GM12873 (cell line): Measurements from ENCODE around the gene CKS1B.

ENCODE experiments used
- TF ChIP-seq, protein P1 (sequence below): IDR thresholded peaks from 2 replicates; pipeline ENCODE4 v1.5.1; 2012; ENCODE audit warnings: low read depth, mild to moderate bottlenecking, moderate library complexity, low read length, control low read depth; ENCODE audit not compliant: insufficient read depth; ENCODE audit errors: missing control alignments

CKS1B gene

GRCh38 chr1:155009742-155010141 is 35.3 kb downstream of the CKS1B start:
- TF ChIP-seq, protein P1, sequence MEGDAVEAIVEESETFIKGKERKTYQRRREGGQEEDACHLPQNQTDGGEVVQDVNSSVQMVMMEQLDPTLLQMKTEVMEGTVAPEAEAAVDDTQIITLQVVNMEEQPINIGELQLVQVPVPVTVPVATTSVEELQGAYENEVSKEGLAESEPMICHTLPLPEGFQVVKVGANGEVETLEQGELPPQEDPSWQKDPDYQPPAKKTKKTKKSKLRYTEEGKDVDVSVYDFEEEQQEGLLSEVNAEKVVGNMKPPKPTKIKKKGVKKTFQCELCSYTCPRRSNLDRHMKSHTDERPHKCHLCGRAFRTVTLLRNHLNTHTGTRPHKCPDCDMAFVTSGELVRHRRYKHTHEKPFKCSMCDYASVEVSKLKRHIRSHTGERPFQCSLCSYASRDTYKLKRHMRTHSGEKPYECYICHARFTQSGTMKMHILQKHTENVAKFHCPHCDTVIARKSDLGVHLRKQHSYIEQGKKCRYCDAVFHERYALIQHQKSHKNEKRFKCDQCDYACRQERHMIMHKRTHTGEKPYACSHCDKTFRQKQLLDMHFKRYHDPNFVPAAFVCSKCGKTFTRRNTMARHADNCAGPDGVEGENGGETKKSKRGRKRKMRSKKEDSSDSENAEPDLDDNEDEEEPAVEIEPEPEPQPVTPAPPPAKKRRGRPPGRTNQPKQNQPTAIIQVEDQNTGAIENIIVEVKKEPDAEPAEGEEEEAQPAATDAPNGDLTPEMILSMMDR = no peak

- TF ChIP-seq, protein P1 = no peak
Measured at GRCh38 chr1:155010211-155010918, 35.9 kb downstream of the CKS1B start.

DNA sequence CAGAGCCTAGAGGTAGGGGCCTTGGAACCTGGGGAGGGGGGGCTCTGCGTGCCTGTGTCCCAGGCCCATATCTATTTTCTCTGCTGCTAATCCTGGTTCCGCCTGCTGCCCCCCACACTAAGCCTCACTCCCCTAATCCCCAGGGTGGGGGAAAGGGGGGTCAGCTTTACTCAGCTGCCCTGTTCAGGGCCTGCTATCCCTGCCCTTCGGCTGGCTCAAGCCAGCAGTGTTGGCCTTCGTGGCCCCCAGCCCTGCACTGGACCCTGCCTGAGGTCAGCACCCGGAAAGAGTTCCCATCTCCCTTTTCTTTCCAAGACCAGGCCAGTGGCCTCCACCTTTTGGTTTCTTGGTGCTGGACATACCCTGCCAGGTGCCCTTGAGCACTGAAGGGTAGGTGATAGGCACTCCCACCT is 36.5 kb downstream of the CKS1B start:
- TF ChIP-seq, protein P1 = no peak

GRCh38 chr1:155011437-155012025 is 37.0 kb downstream of the CKS1B start:
- TF ChIP-seq, protein P1 = no peak

DNA sequence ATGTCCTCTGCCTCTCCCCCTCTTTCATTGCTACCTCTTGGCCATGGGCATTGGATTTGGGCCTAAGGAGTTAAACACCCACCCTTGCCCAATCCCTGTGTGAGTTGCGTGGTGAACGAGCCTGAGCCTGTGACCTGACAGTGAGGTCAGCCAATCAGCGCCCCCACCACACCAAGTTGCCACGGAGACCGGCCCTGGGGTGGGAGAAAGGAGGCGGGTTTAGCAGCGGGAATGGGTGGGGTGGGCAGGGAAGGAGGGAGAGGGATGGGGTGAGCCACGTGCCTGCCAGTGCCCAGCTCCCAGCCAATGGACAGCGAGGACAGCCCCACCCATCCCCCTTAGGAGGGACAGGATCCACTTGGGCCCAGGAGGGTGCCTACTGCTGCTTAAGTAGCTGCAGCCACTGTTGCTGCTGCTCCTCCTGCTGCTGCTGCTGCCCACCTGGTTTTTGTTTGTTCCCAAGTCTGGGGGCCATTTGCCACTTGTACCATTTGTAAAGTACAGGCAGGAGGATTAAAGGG is 37.6 kb downstream of the CKS1B start:
- TF ChIP-seq, protein P1 = no peak

GRCh38 chr1:155012776-155013602 is 38.5 kb downstream of the CKS1B start:
- TF ChIP-seq, protein P1 = no peak

DNA sequence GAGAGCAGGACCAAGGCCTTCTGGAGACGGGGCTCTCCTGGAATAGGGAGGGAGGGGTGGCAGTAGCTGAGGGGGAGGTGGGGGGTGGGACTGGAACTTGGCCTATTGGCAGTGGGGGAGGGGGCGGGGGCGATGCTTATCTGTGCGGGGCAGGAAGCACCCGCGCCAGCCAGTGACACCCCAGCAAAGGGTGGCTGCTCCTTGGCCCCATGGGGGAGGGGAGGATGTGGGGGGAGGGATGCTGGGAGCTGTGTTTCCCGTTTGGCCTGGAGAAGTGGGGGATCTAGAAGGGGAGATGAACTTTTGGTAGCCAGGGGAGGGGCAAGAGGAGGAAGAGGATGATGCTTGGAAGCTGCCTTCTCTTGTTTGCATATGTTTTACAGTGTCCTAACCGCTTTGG is 39.2 kb downstream of the CKS1B start:
- TF ChIP-seq, protein P1 = no peak
